Ishikawa (cell line): ENCODE results near the gene HMX1.

ENCODE experiments used
- EGR1 ChIP-seq: IDR thresholded peaks from 2 replicates; pipeline ENCODE4 v1.6.1; 2012
- EP300 ChIP-seq: IDR thresholded peaks from 2 replicates; pipeline ENCODE4 v1.6.1; 2012; ENCODE audit warnings: borderline replicate concordance
- FOXM1 ChIP-seq: IDR thresholded peaks from 2 replicates; pipeline ENCODE4 v1.6.1; 2012; ENCODE audit warnings: low read depth, borderline replicate concordance
- MAX ChIP-seq: IDR thresholded peaks from 2 replicates; pipeline ENCODE4 v1.6.1; 2012
- TCF12 ChIP-seq: IDR thresholded peaks from 2 replicates; pipeline ENCODE4 v1.6.1; 2012; ENCODE audit warnings: low read depth

- TF ChIP-seq EP300 (no peak), TCF12 (no peak), MAX (no peak), FOXM1 (no peak), EGR1 (no peak)
Observed at GRCh38 chr4:8832113-8832915, 39.3 kb downstream of the HMX1 start.
